Ectodermal cell (in vitro differentiated cells): ENCODE data around the gene NF2.
A peak's percentile ranks its signal among the peaks of the same experiment; 100 is the strongest.

ENCODE experiments used
- H3K27ac ChIP-seq: 2 replicates; pipeline ENCODE4 v1.7.0; 2013; ENCODE audit warnings: mild to moderate bottlenecking, low read depth, low read length; ENCODE audit not compliant: insufficient read depth, poor library complexity, severe bottlenecking
- H3K27me3 ChIP-seq: 2 replicates; pipeline ENCODE4 v1.7.0; 2013; ENCODE audit warnings: mild to moderate bottlenecking, low read length; ENCODE audit not compliant: insufficient read depth, control insufficient read depth, poor library complexity, severe bottlenecking
- H3K36me3 ChIP-seq: one replicate; pipeline ENCODE4 v1.7.0; 2013; ENCODE audit warnings: low read length; ENCODE audit not compliant: control insufficient read depth, insufficient read depth
- H3K4me1 ChIP-seq: one replicate; pipeline ENCODE4 v1.7.0; 2013; ENCODE audit warnings: low read length; ENCODE audit not compliant: control insufficient read depth, insufficient read depth
- H3K4me3 ChIP-seq: 2 replicates; pipeline ENCODE4 v1.7.0; 2013; ENCODE audit warnings: low read depth, low read length, control low read depth; ENCODE audit not compliant: insufficient read depth
- H3K9me3 ChIP-seq: 2 replicates; pipeline ENCODE4 v1.7.0; 2013; ENCODE audit warnings: mild to moderate bottlenecking, low read length, moderate library complexity; ENCODE audit not compliant: control insufficient read depth
- WGBS, 2 experiments: methylation state at CpG; one replicate each; pipeline ENCODE4 v1.1.7; 2013; ENCODE audit warnings: missing lambda C conversion rate in 2 of 2; 5-methylcytosine and 5-hydroxymethylcytosine counted together

Gene NF2

GRCh38 chr22:29718949-29719898 lies 115.8 kb downstream of the NF2 start:
- H3K4me1 ChIP-seq = no peaks in the 10 kb centered on the region
- H3K27me3 ChIP-seq = peaks cover 51% of the 10 kb centered on the region
- H3K36me3 ChIP-seq = no peaks in the 10 kb centered on the region
- H3K4me3 ChIP-seq = no peak overlapping the region
- no peaks in the 10 kb centered on the region for H3K9me3 ChIP-seq
- H3K27ac ChIP-seq = no peak overlapping the region
- WGBS, 2 experiments = 67 to 69% methylated on average over 22 of the region's 24 CpGs

- WGBS, 2 experiments = 1% methylated on average over 113 to 115 of the region's 115 CpGs
- H3K9me3 ChIP-seq = no peaks in the 10 kb centered on the region
- peak within 1 kb of the TSS; percentile 20 for H3K4me3 ChIP-seq
- no peaks in the 10 kb centered on the region for H3K4me1 ChIP-seq
- H3K27ac ChIP-seq = no peak within 1 kb of the TSS
- H3K27me3 ChIP-seq = peaks cover 51% of the 10 kb centered on the region
- no peaks in the 10 kb centered on the region for H3K36me3 ChIP-seq
These were observed 116.6 kb downstream of the NF2 start, which contains the start of gene CABP7 for GRCh38 chr22:29719899-29720645. CABP7 (plus strand) TSS chr22:29720003; CDS start chr22:29720425, 422 bp downstream.

- WGBS, 2 experiments = 2 to 5% methylated on average over 53 of the region's 53 CpGs
- Histone ChIP-seq H3K36me3 (no peaks in the 10 kb centered on the region), H3K27ac (no peak overlapping the region), H3K4me3 (peak overlapping the region; percentile 20), H3K4me1 (no peaks in the 10 kb centered on the region), H3K9me3 (no peaks in the 10 kb centered on the region), H3K27me3 (peaks cover 51% of the 10 kb centered on the region)
These were observed 117.4 kb downstream of the NF2 start for GRCh38 chr22:29720811-29721323.

GRCh38 chr22:29722151-29722550 lies 118.7 kb downstream of the NF2 start:
- Histone ChIP-seq H3K9me3 (no peaks in the 10 kb centered on the region), H3K27ac (no peak overlapping the region), H3K4me3 (no peak overlapping the region), H3K27me3 (peaks cover 44% of the 10 kb centered on the region), H3K36me3 (no peaks in the 10 kb centered on the region), H3K4me1 (no peaks in the 10 kb centered on the region)
- 88 to 91% methylated on average over 7 of the region's 7 CpGs for WGBS, 2 experiments

- H3K27me3 ChIP-seq = peaks cover 42% of the 10 kb centered on the region
- no peaks in the 10 kb centered on the region for H3K36me3 ChIP-seq
- H3K9me3 ChIP-seq = no peaks in the 10 kb centered on the region
- WGBS, 2 experiments = 83 to 84% methylated on average over 16 of the region's 16 CpGs
- no peak overlapping the region for H3K27ac ChIP-seq
- no peak overlapping the region for H3K4me3 ChIP-seq
- H3K4me1 ChIP-seq = no peaks in the 10 kb centered on the region
These were observed 119.2 kb downstream of the NF2 start for GRCh38 chr22:29722587-29722986.

GRCh38 chr22:29723766-29724165 lies 120.3 kb downstream of the NF2 start:
- Histone ChIP-seq H3K4me1 (no peaks in the 10 kb centered on the region), H3K27ac (no peak overlapping the region), H3K4me3 (no peak overlapping the region), H3K9me3 (no peaks in the 10 kb centered on the region), H3K36me3 (no peaks in the 10 kb centered on the region), H3K27me3 (peaks cover 34% of the 10 kb centered on the region)
- 95% methylated on average over 10 of the region's 10 CpGs for WGBS, 2 experiments

- no peaks in the 10 kb centered on the region for H3K4me1 ChIP-seq
- no peaks in the 10 kb centered on the region for H3K36me3 ChIP-seq
- 79 to 81% methylated on average over 8 of the region's 8 CpGs for WGBS, 2 experiments
- H3K27me3 ChIP-seq = peaks cover 24% of the 10 kb centered on the region
- no peaks in the 10 kb centered on the region for H3K9me3 ChIP-seq
- H3K4me3 ChIP-seq = no peak overlapping the region
- no peak overlapping the region for H3K27ac ChIP-seq
These were observed 121.4 kb downstream of the NF2 start for GRCh38 chr22:29724843-29725242.

GRCh38 chr22:29726106-29726505 lies 122.7 kb downstream of the NF2 start:
- no peaks in the 10 kb centered on the region for H3K4me1 ChIP-seq
- no peak overlapping the region for H3K27ac ChIP-seq
- H3K4me3 ChIP-seq = no peak overlapping the region
- WGBS, 2 experiments = 92% methylated on average over 7 of the region's 7 CpGs
- peaks cover 15% of the 10 kb centered on the region for H3K27me3 ChIP-seq
- H3K36me3 ChIP-seq = no peaks in the 10 kb centered on the region
- no peaks in the 10 kb centered on the region for H3K9me3 ChIP-seq

- Histone ChIP-seq H3K4me3 (no peak overlapping the region), H3K27me3 (peaks cover 9% of the 10 kb centered on the region), H3K27ac (no peak overlapping the region), H3K4me1 (no peaks in the 10 kb centered on the region), H3K9me3 (no peaks in the 10 kb centered on the region), H3K36me3 (no peaks in the 10 kb centered on the region)
- 50 to 51% methylated on average over 15 of the region's 15 CpGs for WGBS, 2 experiments
These were observed 123.2 kb downstream of the NF2 start for GRCh38 chr22:29726512-29727130.
